22Rv1 (cell line): ENCODE data around the gene GSKIP.

ENCODE experiments used
- CTCF ChIP-seq: fragments of 450-650 bp; IDR thresholded peaks from 2 replicates; pipeline ENCODE4 v1.5.1; 2017; ENCODE audit warnings: mild to moderate bottlenecking
- ZFX ChIP-seq: fragments of 450-650 bp; IDR thresholded peaks from 2 replicates; pipeline ENCODE4 v1.6.1; 2017; ENCODE audit warnings: antibody characterized with exemption, borderline replicate concordance

- TF ChIP-seq CTCF, result no peak
- no peak for TF ChIP-seq ZFX
Observed at GRCh38 chr14:96351986-96352385, 11.3 kb upstream of the GSKIP start.
